Right lobe of liver (tissue), 6 donors: ENCODE results near the gene DLAT. TPM values are rescaled to one million over a fixed set of nuclear protein-coding genes. Genes with fewer than 3 reads are reported as not detected.
"Not testable (repeated sequence)": the region's sequence is repeated elsewhere in the genome, so short reads cannot be mapped to it uniquely, and the experiment has no call there.

ENCODE experiments used
- ATAC-seq, 4 donors: fragments of 200-7000 bp; cut with Tn5 transposase; one replicate each; pipeline ENCODE4 v1.9.1; 2020; ENCODE audit warnings: mild to moderate bottlenecking in 4 of 4, moderate library complexity in 4 of 4
- DNase-seq, 3 donors: peaks; one replicate each; pipeline ENCODE4 v3.0.0-alpha.2; 2020
- H3K27ac ChIP-seq, 3 donors: fragments of 200-600 bp; one replicate each; pipeline ENCODE4 v1.8.0; 2022
- H3K27me3 ChIP-seq, 2 donors: fragments of 200-600 bp; one replicate each; pipeline ENCODE4 v1.8.0; 2022
- H3K36me3 ChIP-seq, 4 donors: fragments of 200-600 bp; sonication (generic) in 1 of 4; one replicate each; pipeline versions ENCODE4 v1.5.1 to v1.8.0; 2017 to 2022; ENCODE audit warnings: control low read depth in 1 of 4
- H3K4me1 ChIP-seq, 4 donors: fragments of 200-600 bp; sonication (generic) in 1 of 4; one replicate each; pipeline versions ENCODE4 v1.5.1 to v1.8.0; 2017 to 2022; ENCODE audit warnings: control low read depth in 1 of 4
- H3K4me3 ChIP-seq, 3 donors: fragments of 200-600 bp; one replicate each; pipeline ENCODE4 v1.8.0; 2022
- H3K9me3 ChIP-seq, 4 donors: fragments of 200-600 bp; sonication (generic) in 1 of 4; one replicate each; pipeline versions ENCODE4 v1.5.1 to v1.8.0; 2017 to 2022; ENCODE audit warnings: control low read depth in 1 of 4
- CTCF ChIP-seq, 4 donors: fragments of 200-600 bp in 3 of 4; fragments of 450-650 bp in 1 of 4; IDR thresholded peaks; one replicate each; pipeline versions ENCODE4 v1.5.1 to v1.8.0; 2016 to 2022; ENCODE audit warnings: antibody characterized with exemption in 4 of 4, mild to moderate bottlenecking in 2 of 4
- POLR2A ChIP-seq: fragments of 450-650 bp; IDR thresholded peaks from one replicate; pipeline ENCODE4 v1.6.1; 2017; ENCODE audit warnings: antibody characterized with exemption, mild to moderate bottlenecking
- WGBS: methylation state at CpG from one replicate; pipeline ENCODE4 v1.1.6; 2018; ENCODE audit warnings: low coverage, low lambda C conversion rate; ENCODE audit not compliant: insufficient coverage; ENCODE audit errors: missing lambda C conversion rate; 5-methylcytosine and 5-hydroxymethylcytosine counted together
- intact Hi-C, 2 donors: fragments of 100-400 bp; cut with DNase I; formaldehyde crosslinking; loops; one replicate each; pipeline versions ENCODE4 v1.11.2 to v1.14.1; 2022
- total RNA-seq, 6 experiments: library from RNA; depleted of rRNA in 2 of 6; stranded (reverse); fragments of >200 nt in 2 of 6; fragmentation: NEBNext Ultra II Directional in 3 of 6; extraction: Animal tissue kit (Norgen Biotek cat#: 25700) in 3 of 6; gene quantifications; one replicate each; pipeline versions ENCODE4 v1.1.0 to v1.2.4, GENCODE V29; 2016 to 2023
- donor health status: DM: no; HTN: yes; CAD: no.
- donor health status: DM: no; HTN: no; CAD: no.
- donor health status: DM: no; HTN: no; CAD: no.
- donor health status: DM: no; HTN: yes; CAD: no.
- donor health status: DM: no; HTN: yes; CAD: no.

Gene DLAT
- total RNA-seq, 6 experiments from 2014 or later: 10.8 to 37.4 (median 23.3) TPM

- H3K36me3 ChIP-seq: peaks cover 3 to 76% (median 19%) of the 10 kb centered on the region in 4 donors
- ATAC-seq (no peak), DNase-seq (no peak)
- 100% methylated on average over 2 of the region's 2 CpGs for WGBS
- no peaks in the 10 kb centered on the region for H3K4me1 ChIP-seq
- H3K27ac ChIP-seq: no peak overlapping the region
- no peak overlapping the region for H3K4me3 ChIP-seq
- H3K27me3 ChIP-seq: no peaks in the 10 kb centered on the region
- H3K9me3 ChIP-seq: no peaks in the 10 kb centered on the region
- TF ChIP-seq POLR2A (no peak), CTCF (IDR thresholded peaks at IDR 0.05) (no peak)
- intact Hi-C loops: no loop called here
These were observed 17.7 kb downstream of the DLAT start for GRCh38 chr11:112042961-112043304.

GRCh38 chr11:112044961-112045360 is 19.8 kb downstream of the DLAT start:
- H3K9me3 ChIP-seq: no peaks in the 10 kb centered on the region
- H3K27ac ChIP-seq: no peak overlapping the region
- H3K27me3 ChIP-seq: no peaks in the 10 kb centered on the region
- 92% methylated on average over 4 of the region's 4 CpGs for WGBS
- ATAC-seq (no peak), DNase-seq (no peak)
- peaks cover 0 to 64% (median 12%) of the 10 kb centered on the region in 4 donors for H3K36me3 ChIP-seq
- intact Hi-C loops: no loop called here
- H3K4me3 ChIP-seq: no peak overlapping the region
- TF ChIP-seq POLR2A: no peak
- TF ChIP-seq CTCF (IDR thresholded peaks at IDR 0.05): no peak
- H3K4me1 ChIP-seq: no peaks in the 10 kb centered on the region

GRCh38 chr11:112046647-112047046 is 21.4 kb downstream of the DLAT start:
- H3K9me3 ChIP-seq, intact Hi-C loops, H3K27me3 ChIP-seq, H3K4me1 ChIP-seq, ATAC-seq, DNase-seq, H3K4me3 ChIP-seq, H3K27ac ChIP-seq: not testable (repeated sequence)
- peaks cover 5 to 61% (median 17%) of the 10 kb centered on the region in 4 donors for H3K36me3 ChIP-seq
- 100% methylated on average over 2 of the region's 2 CpGs for WGBS

- H3K36me3 ChIP-seq: peaks cover 5 to 68% (median 24%) of the 10 kb centered on the region in 4 donors
These were observed 23.0 kb downstream of the DLAT start for GRCh38 chr11:112048256-112048655.

GRCh38 chr11:112049777-112050176 is 24.6 kb downstream of the DLAT start:
- 50% methylated on average over 2 of the region's 2 CpGs for WGBS
- no peaks in the 10 kb centered on the region for H3K27me3 ChIP-seq
- H3K27ac ChIP-seq: no peak overlapping the region
- DNase-seq (no peak), ATAC-seq (no peak)
- no peak overlapping the region for H3K4me3 ChIP-seq
- TF ChIP-seq CTCF (IDR thresholded peaks at IDR 0.05) (no peak), POLR2A (no peak)
- intact Hi-C loops: no loop called here
- no peaks in the 10 kb centered on the region for H3K9me3 ChIP-seq
- no peaks in the 10 kb centered on the region for H3K4me1 ChIP-seq
- H3K36me3 ChIP-seq: peaks cover 5 to 69% (median 30%) of the 10 kb centered on the region in 4 donors

More at GRCh38 chr11:112048256-112048655, 23.0 kb downstream of the DLAT start:
- WGBS: 92% methylated on average over 2 of the region's 3 CpGs
- H3K27ac ChIP-seq, H3K9me3 ChIP-seq, H3K27me3 ChIP-seq, H3K4me3 ChIP-seq, ATAC-seq, intact Hi-C loops, DNase-seq, H3K4me1 ChIP-seq: not testable (repeated sequence)

- Histone ChIP-seq H3K27me3 (no peaks in the 10 kb centered on the region), H3K4me1 (no peaks in the 10 kb centered on the region), H3K4me3 (no peak overlapping the region), H3K27ac (no peak overlapping the region), H3K36me3 (peaks cover 5 to 67% (median 25%) of the 10 kb centered on the region in 4 donors), H3K9me3 (no peaks in the 10 kb centered on the region)
- ATAC-seq (no peak), DNase-seq (no peak)
- intact Hi-C loops: no loop called here
- WGBS: 64% methylated on average over 3 of the region's 3 CpGs
- no peak for TF ChIP-seq CTCF (IDR thresholded peaks at IDR 0.05)
- TF ChIP-seq POLR2A: no peak
These were observed 25.5 kb downstream of the DLAT start for GRCh38 chr11:112050721-112051120.
